Ramos (cell line): ENCODE measurements around the gene MYO7A.

Source experiments
- in situ Hi-C: fragments of 300-500 bp; cut with MboI; formaldehyde crosslinking; loops from one replicate; pipeline ENCODE4 v1.14.3; 2022; ENCODE audit warnings: low sequenced_read_pairs; ENCODE audit not compliant: unreplicated experiment

MYO7A gene

DNA sequence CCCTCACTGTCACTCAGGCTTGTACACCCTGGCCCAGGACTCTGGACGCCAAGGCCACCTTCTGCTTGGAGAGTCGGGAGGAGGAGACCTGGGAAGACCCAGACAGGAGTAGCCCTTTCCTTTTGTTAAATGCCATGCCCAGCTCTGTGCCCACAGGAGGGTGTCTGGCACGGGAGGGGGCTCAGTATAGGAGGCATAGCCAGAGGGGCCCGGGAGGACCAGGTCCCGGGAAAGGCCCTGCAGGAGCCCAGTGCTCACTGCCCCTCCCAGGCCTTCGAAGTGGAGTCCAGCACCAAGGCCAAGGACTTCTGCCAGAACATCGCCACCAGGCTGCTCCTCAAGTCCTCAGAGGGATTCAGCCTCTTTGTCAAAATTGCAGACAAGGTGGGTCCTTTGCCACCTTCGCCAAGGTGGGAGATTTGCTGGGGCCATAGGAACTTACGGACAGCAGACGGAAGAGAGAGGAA is 79.0 kb downstream of the MYO7A start:
- in situ Hi-C loops = no loop called here

- in situ Hi-C loops = no loop called here
Observed at GRCh38 chr11:77207618-77208313, 79.7 kb downstream of the MYO7A start.

- in situ Hi-C loops = no loop called here
Observed at GRCh38 chr11:77208535-77208934, 80.5 kb downstream of the MYO7A start.

- in situ Hi-C loops = no loop called here
Observed at GRCh38 chr11:77209663-77210062, 81.6 kb downstream of the MYO7A start.

DNA sequence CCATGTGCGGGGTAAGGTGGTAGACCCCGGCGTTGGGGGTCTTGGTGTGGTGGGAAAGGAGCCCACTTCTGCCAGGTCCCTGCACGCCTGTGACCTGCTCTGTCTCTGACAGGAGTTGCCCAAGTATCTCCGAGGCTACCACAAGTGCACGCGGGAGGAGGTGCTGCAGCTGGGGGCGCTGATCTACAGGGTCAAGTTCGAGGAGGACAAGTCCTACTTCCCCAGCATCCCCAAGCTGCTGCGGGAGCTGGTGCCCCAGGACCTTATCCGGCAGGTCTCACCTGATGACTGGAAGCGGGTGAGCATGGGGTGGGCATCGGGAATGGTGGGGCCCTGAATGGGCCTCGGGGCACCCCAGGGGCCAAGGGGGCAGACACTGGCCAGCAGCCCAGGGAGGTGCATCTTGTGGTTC is 83.0 kb downstream of the MYO7A start:
- in situ Hi-C loops = no loop called here

DNA sequence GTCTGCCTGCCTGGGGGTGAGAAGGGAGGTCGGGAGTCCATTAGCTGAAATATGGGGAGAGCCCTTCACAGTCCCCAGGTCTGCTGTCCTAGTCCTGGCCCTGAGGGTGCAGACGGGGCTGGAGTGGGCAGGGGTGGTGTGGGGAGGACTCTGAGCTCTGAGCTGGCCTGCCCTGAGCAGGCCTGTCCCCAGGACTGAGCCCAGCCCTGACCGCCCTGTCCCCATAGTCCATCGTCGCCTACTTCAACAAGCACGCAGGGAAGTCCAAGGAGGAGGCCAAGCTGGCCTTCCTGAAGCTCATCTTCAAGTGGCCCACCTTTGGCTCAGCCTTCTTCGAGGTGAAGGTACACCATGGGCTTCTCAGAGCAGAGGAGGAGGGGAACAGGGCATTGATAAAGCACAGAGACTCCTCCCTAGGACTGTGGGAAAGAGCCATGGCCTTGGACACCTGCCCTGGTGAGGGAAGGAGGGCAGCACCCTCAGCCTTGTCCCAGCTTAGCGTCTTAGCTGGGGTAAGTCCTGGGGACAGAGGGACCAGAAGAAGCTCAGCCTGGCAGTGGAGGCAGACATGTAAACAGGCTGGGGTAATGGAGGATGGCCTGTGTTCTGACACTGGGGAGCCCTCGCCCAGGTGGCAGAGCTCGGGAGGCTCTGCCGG is 83.7 kb downstream of the MYO7A start:
- in situ Hi-C loops = no loop called here

GRCh38 chr11:77212314-77213007 is 84.4 kb downstream of the MYO7A start:
- in situ Hi-C loops = no loop called here

DNA sequence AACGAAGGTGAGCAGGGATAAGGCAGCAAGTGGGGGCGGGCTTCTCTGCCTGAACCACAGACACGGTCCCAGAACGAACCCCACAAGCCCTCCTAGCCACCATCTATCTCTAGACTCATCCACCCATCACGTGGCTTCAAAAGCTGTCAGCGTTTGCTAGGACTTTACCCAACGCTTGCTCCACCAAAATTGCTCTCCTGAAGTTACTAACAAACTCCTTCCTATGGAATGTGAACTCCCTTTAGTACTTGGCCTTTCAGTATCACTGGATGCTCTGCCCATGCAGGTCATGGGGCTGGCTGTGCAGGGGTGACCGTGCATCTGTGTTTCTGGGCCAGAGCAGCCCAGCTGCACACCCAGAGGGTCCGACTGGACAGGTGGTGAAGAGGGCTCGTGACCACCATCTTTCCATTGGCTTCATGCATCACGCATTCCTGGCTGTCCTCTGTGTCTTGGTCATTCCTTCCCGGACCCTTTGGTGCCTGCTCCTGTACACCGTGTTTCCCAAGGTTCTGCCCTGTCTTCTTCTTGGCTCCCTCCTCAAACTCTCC is 85.1 kb downstream of the MYO7A start:
- in situ Hi-C loops = no loop called here

- in situ Hi-C loops = no loop called here
Observed at GRCh38 chr11:77213589-77214428, 85.8 kb downstream of the MYO7A start.

- in situ Hi-C loops = no loop called here
Observed at GRCh38 chr11:77214557-77214956, 86.5 kb downstream of the MYO7A start.

GRCh38 chr11:77215106-77215505 is 87.1 kb downstream of the MYO7A start:
- in situ Hi-C loops = no loop called here

GRCh38 chr11:77217156-77217555 is 89.1 kb downstream of the MYO7A start:
- in situ Hi-C loops = no loop called here

DNA sequence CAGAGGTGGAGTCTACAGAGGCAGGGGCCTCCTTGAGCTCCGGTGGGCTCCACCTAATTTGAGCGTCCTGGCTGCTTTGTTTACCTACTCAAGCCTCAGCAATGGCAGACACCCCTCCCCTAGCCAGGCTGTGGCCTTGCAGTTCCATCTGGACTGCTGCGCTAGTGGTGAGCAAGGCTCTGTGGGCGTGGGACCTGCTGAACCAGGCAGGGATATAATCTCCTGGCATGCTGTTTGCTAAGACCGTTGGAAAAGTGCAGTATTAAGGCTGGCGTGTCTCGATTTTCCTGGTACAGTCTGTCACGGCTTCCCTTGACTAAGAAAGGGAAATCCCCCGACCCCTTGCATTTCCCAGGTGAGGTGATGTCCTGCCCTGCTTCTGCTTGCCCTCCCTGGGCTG is 95.8 kb downstream of the MYO7A start:
- in situ Hi-C loops = no loop called here

DNA sequence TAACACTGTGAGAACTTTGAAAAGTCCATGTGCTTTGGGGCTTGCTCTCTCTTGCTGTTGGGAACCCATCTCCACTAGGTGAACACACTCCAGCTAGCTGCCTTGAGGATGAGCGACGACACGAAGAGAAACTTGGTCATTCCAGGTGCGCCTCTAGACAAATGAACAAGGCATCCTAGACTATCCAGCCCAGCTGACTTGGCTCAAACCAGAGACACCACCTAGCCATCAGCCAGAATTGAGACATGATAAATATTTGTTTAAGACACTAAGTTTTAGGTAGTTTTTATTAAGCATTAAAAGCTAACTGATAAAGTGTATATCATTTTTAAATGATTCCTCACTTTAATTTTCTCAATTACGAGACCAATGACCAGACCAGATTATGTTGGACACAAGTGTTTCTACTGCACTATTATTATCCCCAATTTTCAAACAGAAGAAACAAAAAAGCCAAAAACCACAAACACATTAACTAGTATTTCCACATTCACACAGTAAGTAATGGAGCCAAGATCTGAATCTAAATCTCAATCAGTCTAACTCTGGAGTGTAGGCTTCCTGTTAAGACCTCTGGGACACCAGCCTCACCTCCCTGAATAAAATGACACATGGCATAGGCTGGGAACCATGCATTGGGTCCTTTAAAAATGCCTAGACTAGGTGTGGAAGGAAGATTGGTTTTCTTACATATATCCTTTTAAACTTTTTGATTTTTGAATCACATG is 103.0 kb downstream of the MYO7A start:
- in situ Hi-C loops = no loop called here

- in situ Hi-C loops = no loop called here
Observed at GRCh38 chr11:77231800-77232199, 103.8 kb downstream of the MYO7A start.

GRCh38 chr11:77232242-77232641 is 104.2 kb downstream of the MYO7A start:
- in situ Hi-C loops = no loop called here

DNA sequence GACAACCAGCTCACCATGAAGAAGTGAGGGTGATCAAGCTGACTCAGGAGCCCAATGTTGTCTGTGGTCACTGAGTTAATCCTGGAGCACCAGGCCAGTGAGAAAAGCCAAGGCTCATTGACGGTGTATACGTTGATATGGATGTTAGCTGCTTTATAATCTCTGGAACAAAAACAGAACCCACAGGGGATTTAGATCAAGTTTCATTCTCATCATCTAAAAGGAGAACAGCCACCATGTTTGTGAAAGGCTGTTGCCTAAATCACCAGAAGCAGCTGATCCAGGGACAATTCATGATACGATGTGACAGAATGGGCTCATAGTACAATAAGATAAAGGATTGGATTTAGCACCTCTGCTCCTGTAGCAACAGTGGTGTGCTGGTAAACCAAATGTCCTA is 105.0 kb downstream of the MYO7A start:
- in situ Hi-C loops = no loop called here

DNA sequence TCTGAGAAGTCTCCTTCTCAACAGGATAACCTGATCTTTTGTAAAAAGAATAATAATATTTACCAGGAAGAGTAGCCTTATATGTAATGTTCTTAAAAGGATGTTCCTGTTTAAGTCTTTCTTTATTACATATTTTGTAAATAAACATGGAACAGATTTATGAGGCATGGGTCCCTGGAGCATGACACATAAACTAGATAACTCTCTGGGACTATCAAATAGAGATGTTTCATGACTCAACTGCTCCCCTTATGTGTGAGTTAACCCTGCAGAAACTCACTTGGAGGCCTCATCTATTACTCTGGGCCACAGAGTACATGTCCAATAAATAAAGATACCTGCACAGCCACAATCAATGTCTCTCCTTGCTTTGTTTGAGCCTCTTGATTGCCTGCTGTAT is 108.9 kb downstream of the MYO7A start:
- in situ Hi-C loops = no loop called here

- in situ Hi-C loops = no loop called here
Observed at GRCh38 chr11:77244277-77245027, 116.4 kb downstream of the MYO7A start.
